Erythroblast (primary cell): Measurements from ENCODE around the gene DENND2A.

Source experiments
- GATA1 ChIP-seq: IDR thresholded peaks from 2 replicates; pipeline ENCODE4 v1.6.1; 2011; ENCODE audit warnings: low read depth, mild to moderate bottlenecking, control low read depth, low read length, moderate library complexity
- POLR2A ChIP-seq: IDR thresholded peaks from 2 replicates; pipeline ENCODE4 v1.6.1; 2011; ENCODE audit warnings: mild to moderate bottlenecking, low read length

- TF ChIP-seq POLR2A, result no peak
- TF ChIP-seq GATA1, result no peak
Measured at GRCh38 chr7:140637400-140637799, 3.2 kb downstream of the DENND2A start.
